Activated naive CD4-positive, alpha-beta T cell treated with anti-CD3 and anti-CD28 coated beads, Interleukin-2, amount 50 U/mL, for 24 hours (primary cell): ENCODE data around the gene HOXB1.
A peak's percentile ranks its signal among the peaks of the same experiment; 100 is the strongest.

ENCODE experiments used
- H3K27ac Mint-ChIP-seq: one replicate; pipeline ENCODE4 v1.8.0; 2021; ENCODE audit warnings: mild to moderate bottlenecking, mixed read lengths
- H3K27me3 Mint-ChIP-seq: one replicate; pipeline ENCODE4 v1.8.0; 2021; ENCODE audit warnings: mixed read lengths
- H3K36me3 Mint-ChIP-seq: one replicate; pipeline ENCODE4 v1.8.0; 2021; ENCODE audit warnings: mixed read lengths
- H3K4me1 Mint-ChIP-seq: one replicate; pipeline ENCODE4 v1.8.0; 2021; ENCODE audit warnings: mixed read lengths
- H3K4me3 Mint-ChIP-seq: one replicate; pipeline ENCODE4 v1.8.0; 2021; ENCODE audit warnings: mild to moderate bottlenecking, mixed read lengths
- H3K9me3 Mint-ChIP-seq: one replicate; pipeline ENCODE4 v1.8.0; 2021; ENCODE audit warnings: mixed read lengths

The HOXB1 gene

GRCh38 chr17:48530887-48531272 lies at the start of gene HOXB1:
HOXB1 (minus strand) TSS chr17:48531011; CDS start chr17:48530904, 107 bp downstream.
- Mint-ChIP-seq H3K4me3 (no peak within 1 kb of the TSS), H3K36me3 (no peaks in the 10 kb centered on the region), H3K27ac (peak within 1 kb of the TSS; percentile 5), H3K27me3 (peaks cover 4% of the 10 kb centered on the region), H3K4me1 (peaks cover 7% of the 10 kb centered on the region), H3K9me3 (no peaks in the 10 kb centered on the region)

GRCh38 chr17:48579760-48580554 lies 49.1 kb upstream of the HOXB1 start:
- Mint-ChIP-seq H3K36me3 (peaks cover 1% of the 10 kb centered on the region), H3K27ac (peak overlapping the region; percentile 63), H3K4me1 (peaks cover 63% of the 10 kb centered on the region), H3K4me3 (peak overlapping the region; percentile 91), H3K27me3 (peaks cover 42% of the 10 kb centered on the region), H3K9me3 (no peaks in the 10 kb centered on the region)

GRCh38 chr17:48579471-48579759 lies 48.6 kb upstream of the HOXB1 start:
- H3K9me3 Mint-ChIP-seq, result no peaks in the 10 kb centered on the region
- H3K36me3 Mint-ChIP-seq, result peaks cover 1% of the 10 kb centered on the region
- H3K4me1 Mint-ChIP-seq, result peaks cover 61% of the 10 kb centered on the region
- H3K27me3 Mint-ChIP-seq, result peaks cover 42% of the 10 kb centered on the region
- H3K27ac Mint-ChIP-seq, result peak overlapping the region; percentile 63
- H3K4me3 Mint-ChIP-seq, result peak overlapping the region; percentile 91

GRCh38 chr17:48578616-48579470 lies 48.0 kb upstream of the HOXB1 start:
- Mint-ChIP-seq H3K36me3 (peaks cover 1% of the 10 kb centered on the region), H3K27ac (peak overlapping the region; percentile 77), H3K4me3 (peak overlapping the region; percentile 91), H3K9me3 (no peaks in the 10 kb centered on the region), H3K4me1 (peaks cover 64% of the 10 kb centered on the region), H3K27me3 (peaks cover 39% of the 10 kb centered on the region)

- H3K27me3 Mint-ChIP-seq, result peaks cover 35% of the 10 kb centered on the region
- H3K4me1 Mint-ChIP-seq, result peaks cover 67% of the 10 kb centered on the region
- peak within 1 kb of the TSS; percentile 91 for H3K4me3 Mint-ChIP-seq
- H3K27ac Mint-ChIP-seq, result peak within 1 kb of the TSS; percentile 77
- H3K36me3 Mint-ChIP-seq, result peaks cover 1% of the 10 kb centered on the region
- H3K9me3 Mint-ChIP-seq, result no peaks in the 10 kb centered on the region
Measured at GRCh38 chr17:48577946-48578615, 47.3 kb upstream of the HOXB1 start, which contains the start of gene HOXB4. HOXB4 (minus strand) TSS chr17:48578350; CDS start chr17:48578319, 31 bp downstream.

- Mint-ChIP-seq H3K27me3 (peaks cover 30% of the 10 kb centered on the region), H3K4me1 (peaks cover 61% of the 10 kb centered on the region), H3K36me3 (peaks cover 1% of the 10 kb centered on the region), H3K27ac (no peak overlapping the region), H3K9me3 (no peaks in the 10 kb centered on the region), H3K4me3 (peak overlapping the region; percentile 85)
Measured at GRCh38 chr17:48577330-48577945, 46.6 kb upstream of the HOXB1 start.

- Mint-ChIP-seq H3K4me1 (peaks cover 56% of the 10 kb centered on the region), H3K27me3 (peaks cover 27% of the 10 kb centered on the region), H3K9me3 (no peaks in the 10 kb centered on the region), H3K36me3 (peaks cover 1% of the 10 kb centered on the region), H3K4me3 (peak overlapping the region; percentile 85), H3K27ac (no peak overlapping the region)
Measured at GRCh38 chr17:48576479-48577309, 45.9 kb upstream of the HOXB1 start.

GRCh38 chr17:48575673-48576478 lies 45.1 kb upstream of the HOXB1 start:
- Mint-ChIP-seq H3K4me1 (peaks cover 49% of the 10 kb centered on the region), H3K4me3 (peak overlapping the region; percentile 51), H3K9me3 (no peaks in the 10 kb centered on the region)

GRCh38 chr17:48575066-48575582 lies 44.3 kb upstream of the HOXB1 start:
- Mint-ChIP-seq H3K36me3 (peaks cover 1% of the 10 kb centered on the region), H3K9me3 (no peaks in the 10 kb centered on the region), H3K27ac (no peak overlapping the region), H3K4me1 (peaks cover 41% of the 10 kb centered on the region), H3K4me3 (no peak overlapping the region), H3K27me3 (peaks cover 12% of the 10 kb centered on the region)

More at GRCh38 chr17:48575673-48576478, 45.1 kb upstream of the HOXB1 start:
- Mint-ChIP-seq H3K27me3 (peaks cover 19% of the 10 kb centered on the region), H3K27ac (no peak overlapping the region), H3K36me3 (peaks cover 1% of the 10 kb centered on the region)

- peaks cover 9% of the 10 kb centered on the region for H3K27me3 Mint-ChIP-seq
- H3K27ac Mint-ChIP-seq, result no peak overlapping the region
- no peaks in the 10 kb centered on the region for H3K9me3 Mint-ChIP-seq
- H3K4me3 Mint-ChIP-seq, result no peak overlapping the region
- H3K36me3 Mint-ChIP-seq, result peaks cover 1% of the 10 kb centered on the region
- peaks cover 36% of the 10 kb centered on the region for H3K4me1 Mint-ChIP-seq
Measured at GRCh38 chr17:48574505-48575065, 43.8 kb upstream of the HOXB1 start.

GRCh38 chr17:48571826-48572417 lies 41.1 kb upstream of the HOXB1 start:
- Mint-ChIP-seq H3K4me1 (peaks cover 25% of the 10 kb centered on the region), H3K36me3 (no peaks in the 10 kb centered on the region), H3K27ac (no peak overlapping the region), H3K4me3 (no peak overlapping the region), H3K27me3 (peaks cover 6% of the 10 kb centered on the region), H3K9me3 (no peaks in the 10 kb centered on the region)

GRCh38 chr17:48571024-48571818 lies 40.4 kb upstream of the HOXB1 start:
- Mint-ChIP-seq H3K4me1 (peaks cover 22% of the 10 kb centered on the region), H3K36me3 (no peaks in the 10 kb centered on the region), H3K9me3 (no peaks in the 10 kb centered on the region), H3K4me3 (no peak overlapping the region), H3K27me3 (peaks cover 6% of the 10 kb centered on the region), H3K27ac (no peak overlapping the region)
